CD4-positive, alpha-beta T cell treated with Interleukin-17A for 1 hour (primary cell): ENCODE measurements around the gene CMC2.
A peak's percentile ranks its signal among the peaks of the same experiment; 100 is the strongest.

Source experiments
- DNase-seq: peaks from one replicate; pipeline ENCODE4 v3.0.0-alpha.2; 2020

Gene CMC2

GRCh38 chr16:81006813-81007695 lies at the start of gene CMC2, which contains the start of gene CENPN:
CMC2 (minus strand) TSS chr16:81006885; CDS start chr16:80997394, 9,491 bp downstream.
CENPN (plus strand) TSS chr16:81007214; CDS start chr16:81011940, 4,726 bp downstream.
- peak; percentile 99 for DNase-seq

- no peak for DNase-seq
Observed at GRCh38 chr16:81053761-81054160, 47.1 kb upstream of the CMC2 start.

DNA sequence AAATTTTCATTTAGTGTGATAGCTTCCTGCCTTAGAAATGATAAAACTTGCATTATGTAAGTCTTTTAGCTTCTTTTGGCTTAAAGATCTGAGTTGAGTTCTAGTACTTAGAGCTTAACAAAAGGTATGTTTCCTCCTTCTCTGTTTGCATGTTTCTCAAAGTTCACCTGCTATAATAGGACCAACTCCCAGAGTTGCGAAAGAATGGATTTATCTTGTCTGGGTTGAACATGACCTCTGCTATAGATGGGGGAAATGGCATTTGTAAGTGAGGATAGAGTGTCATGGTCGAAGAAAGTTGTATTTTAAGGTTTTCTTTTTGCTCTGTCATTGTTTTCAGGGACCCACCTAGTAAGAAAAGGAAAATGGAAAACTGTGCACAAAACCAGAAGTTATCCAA lies 36.1 kb upstream of the CMC2 start:
- no peak for DNase-seq

- DNase-seq = no peak
Observed at GRCh38 chr16:81041696-81042095, 35.0 kb upstream of the CMC2 start.

DNA sequence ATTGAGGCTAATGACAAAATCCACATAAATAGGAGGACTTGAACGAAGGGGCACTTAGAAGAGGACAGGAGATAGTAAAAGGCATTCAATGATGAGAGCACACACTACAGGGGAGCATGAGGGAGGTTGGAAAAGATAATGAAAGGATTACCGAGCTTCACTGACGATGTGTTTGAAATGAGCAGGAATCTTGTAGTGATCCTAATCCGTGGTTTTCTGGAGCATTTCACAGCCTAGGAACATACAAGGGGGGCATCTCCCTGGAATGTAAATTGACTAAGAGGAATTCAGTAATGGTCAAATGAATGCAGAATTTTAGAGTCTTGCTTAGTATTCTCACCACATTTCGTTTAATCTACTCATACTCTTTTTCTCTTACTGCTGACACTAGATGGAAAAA lies 34.2 kb upstream of the CMC2 start:
- DNase-seq = no peak

DNA sequence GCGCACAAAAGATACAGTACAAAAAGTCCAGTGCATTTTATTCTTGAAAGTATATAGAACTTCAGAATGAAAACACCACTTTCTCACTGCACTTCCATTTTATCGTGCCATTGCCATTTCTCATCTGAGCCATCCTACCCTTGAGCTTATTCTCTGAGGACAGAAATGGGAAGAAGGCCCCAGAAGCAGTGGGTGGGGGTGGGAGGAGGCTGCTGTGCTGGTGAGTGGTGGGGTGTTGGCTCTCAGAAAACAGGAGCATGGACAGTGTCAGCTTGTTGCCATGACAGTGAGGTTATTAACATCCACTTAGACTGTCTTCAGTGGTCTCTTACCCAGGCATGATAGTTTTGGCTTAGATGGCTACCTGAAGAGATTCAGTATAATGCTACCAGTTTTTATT lies 33.4 kb upstream of the CMC2 start:
- DNase-seq = no peak

DNA sequence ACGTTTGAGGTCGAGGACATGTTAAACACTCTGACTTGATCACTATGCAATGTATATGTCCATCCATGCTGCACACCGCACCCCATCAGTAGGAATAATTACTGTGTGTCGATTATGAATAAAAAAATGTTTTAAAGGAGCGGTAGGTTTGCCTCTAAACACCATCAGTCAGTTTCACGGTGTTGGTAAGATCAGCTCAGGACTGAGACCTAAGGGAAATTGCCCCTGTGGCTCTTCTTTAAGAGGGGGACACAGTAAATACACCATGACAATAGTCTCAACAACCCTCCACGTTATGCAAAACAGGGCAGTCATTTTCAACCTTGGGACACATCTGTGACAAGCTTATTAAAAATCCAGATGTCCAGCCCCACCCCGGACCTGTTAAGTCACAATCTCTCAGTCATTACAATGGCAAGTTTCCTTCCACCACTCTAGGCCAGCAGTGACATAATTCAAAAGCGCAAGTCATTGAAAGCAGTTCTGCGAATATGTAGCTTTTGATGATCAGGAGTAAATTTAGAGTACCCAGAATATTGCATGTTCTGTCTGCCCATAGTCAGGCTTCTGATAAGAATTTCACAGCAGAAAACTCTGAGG lies 30.2 kb upstream of the CMC2 start:
- no peak for DNase-seq

GRCh38 chr16:81035975-81036750 lies 29.5 kb upstream of the CMC2 start:
- peak; percentile 56 for DNase-seq

DNA sequence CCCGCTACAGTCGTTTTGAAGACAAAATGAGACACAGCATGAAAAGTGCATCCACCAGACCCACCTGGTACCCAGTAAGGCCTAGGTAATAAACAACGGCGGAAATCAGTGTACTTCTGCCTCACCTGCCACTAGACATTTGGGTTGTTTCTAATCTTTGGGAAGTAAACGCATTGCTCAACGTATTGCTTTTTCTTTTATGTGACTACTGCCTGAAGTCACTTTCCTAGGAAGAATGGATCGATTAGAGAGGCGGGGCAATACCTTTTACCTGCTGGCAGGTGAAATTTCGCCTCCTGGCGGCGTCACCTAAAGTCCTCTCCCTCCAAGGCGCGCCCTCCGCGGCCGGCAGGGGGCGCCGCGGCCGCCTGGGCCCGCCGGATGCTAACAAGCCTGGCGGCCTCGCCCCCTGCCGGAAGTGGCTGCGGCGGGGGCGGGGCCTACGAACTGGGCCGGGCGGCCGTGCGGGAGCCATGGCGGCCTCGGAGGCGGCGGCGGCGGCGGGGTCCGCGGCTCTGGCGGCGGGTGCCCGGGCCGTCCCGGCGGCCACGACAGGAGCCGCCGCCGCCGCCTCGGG lies 28.8 kb upstream of the CMC2 start, which contains the start of gene ATMIN:
Gene ATMIN, plus strand, starts transcription at position 445 of the 577 bp plus-strand sequence. Its CDS starts 29 bp downstream, at position 474.
- DNase-seq = peak; percentile 90

- no peak for DNase-seq
Observed at GRCh38 chr16:81029930-81030604, 23.4 kb upstream of the CMC2 start.

DNA sequence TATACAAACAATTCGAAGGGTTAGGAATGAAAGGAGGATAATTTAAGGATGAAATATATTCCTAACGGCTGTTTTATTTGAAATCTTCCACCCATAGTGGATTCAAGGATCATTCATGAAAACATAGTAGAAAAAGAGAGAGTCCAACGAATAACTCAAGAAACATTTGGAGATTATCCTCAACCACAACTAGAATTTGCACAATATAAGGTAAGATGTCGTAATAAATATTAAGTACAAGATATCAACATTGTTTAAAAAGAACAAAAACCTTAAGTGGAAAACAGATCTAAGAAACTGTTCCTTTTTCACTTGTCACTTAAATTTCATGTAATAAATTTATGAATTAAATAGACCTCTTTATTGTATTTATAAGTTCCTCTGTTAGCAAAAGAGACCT lies 19.7 kb upstream of the CMC2 start:
- DNase-seq = no peak

- DNase-seq = no peak
Observed at GRCh38 chr16:81018496-81018895, 11.8 kb upstream of the CMC2 start.

DNA sequence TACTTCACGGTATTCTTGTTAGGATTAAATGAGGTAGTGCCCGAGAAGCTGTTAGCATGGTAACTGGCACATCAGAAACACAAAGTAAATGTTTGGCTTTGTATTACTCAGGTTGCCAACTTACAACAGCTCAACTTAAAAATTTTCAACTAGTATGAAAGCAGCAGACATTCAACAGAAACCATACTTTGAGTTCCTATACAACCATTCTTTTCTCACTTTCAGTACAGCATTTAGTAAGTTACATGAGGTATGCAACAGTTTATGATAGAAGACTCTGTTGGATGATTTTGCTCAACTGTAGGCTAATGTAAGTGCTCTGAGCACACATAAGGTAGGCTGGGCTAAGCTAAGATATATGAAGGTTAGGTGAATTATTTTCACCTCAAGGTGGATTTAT lies 8.0 kb upstream of the CMC2 start:
- no peak for DNase-seq

DNA sequence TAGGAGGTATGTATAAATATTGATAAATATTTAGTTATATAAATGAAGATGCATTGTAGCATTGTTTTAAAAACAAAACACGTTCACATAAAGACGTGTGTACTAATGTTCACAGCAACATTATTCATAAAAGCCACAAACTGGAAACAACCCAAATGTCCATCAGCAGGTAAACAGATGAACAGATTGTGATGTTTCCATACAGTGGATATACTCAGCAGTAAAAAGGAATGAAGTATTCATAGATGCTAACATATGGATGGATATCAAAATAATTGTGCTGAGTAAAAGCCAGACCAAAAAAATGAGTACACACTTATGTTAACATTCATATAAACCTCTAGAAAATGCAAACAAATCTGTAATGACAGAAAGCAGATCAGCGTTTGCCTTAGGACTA lies 6.3 kb upstream of the CMC2 start:
- no peak for DNase-seq

- no peak for DNase-seq
Observed at GRCh38 chr16:81008505-81008789, 1.8 kb upstream of the CMC2 start.

DNA sequence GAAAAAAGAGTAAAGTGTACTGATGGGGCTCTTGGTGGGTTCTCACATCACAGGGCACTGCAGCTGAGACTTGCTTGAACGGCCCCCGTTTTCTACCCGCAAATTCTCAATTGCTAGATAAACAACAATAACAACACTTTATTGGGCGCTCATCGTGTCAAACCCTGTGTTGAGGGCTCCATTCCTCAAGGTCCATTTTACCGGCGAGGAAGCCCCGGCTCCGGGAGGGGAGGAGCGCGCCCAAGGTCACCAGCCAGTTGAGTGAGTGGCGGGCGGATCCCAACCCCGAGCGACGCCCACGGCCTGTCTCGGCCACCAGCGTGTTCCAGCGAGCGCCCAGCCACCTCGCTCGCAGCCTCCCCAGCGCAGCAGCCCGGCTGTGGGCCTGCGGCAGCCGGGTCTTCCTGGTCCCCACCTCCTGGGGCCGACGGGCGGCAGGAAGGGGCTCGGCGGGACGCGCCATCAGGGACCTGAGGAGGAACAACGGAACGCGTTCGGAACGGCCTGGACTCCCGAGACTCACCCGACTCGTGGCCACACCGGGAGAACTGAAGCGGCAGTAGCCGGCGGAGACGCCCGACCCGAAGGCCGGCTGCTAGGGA lies 373 bp downstream of the CMC2 start:
- DNase-seq = peak; percentile 76

DNA sequence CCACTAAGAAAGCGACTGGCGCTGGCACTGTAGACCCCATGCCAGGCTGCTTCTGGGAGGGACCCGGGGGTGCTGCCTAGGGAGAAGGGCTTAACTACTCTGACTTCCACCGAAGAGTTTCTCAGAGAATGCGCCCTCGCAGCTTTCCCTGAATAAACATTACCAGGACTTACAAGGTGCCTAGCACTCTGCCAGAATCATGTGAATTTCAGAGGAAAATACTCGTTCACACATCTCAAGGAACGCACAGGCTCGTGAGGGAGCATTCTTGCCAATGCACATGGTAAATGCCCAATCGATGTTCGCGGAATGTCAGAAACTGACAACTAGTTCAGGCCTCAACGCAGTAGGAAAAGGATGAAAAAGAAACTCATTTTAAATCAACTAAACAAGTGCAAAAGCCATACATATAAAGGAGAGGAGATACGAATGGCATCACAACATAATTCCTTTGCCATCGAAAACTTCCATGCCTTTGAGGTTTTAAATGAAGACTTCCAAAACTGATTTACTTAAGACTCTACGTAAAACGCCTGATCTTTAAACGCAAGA lies 999 bp downstream of the CMC2 start:
- DNase-seq = no peak

- DNase-seq = peak; percentile 81
Observed at GRCh38 chr16:81004646-81005353, 1.9 kb downstream of the CMC2 start.

DNA sequence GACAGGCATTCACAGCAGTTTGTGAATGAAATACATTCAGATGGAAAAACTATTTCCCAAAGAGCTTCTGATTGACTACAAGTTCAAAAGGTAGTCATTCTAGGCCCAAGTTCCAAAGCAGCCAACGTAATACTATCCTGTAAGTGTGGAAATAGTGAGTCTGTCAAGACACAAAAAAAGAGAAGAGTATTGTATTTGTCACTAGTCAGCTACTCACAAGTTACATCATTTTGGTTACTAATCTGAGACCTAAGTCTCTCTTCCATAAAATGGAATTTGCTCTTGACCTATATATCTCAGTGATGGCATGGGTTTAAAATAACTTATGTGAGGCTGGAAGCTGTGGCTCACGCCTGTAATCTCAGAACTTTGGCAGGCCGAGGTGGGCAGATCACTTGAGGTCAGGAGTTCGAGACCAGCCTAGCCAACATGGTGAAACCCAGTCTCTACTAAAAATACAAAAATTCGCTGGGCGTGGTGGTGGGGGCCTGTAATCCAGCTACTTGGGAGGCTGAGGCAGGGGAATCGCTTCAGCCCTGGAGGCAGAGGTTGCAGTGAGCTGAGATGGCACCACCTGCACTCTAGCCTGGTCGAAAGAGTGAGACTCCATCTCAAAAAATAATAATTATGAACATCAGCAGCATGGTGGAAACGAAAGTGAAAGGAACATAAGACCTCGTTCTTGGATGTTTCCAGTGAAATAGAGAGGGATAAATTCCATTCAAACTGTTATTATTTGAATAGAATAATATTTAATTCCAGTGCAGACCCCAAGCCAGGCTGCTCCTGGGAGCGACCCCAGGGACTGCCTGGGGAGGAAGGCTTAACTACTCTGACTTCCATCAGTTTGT lies 2.9 kb downstream of the CMC2 start:
- DNase-seq = peak; percentile 31

DNA sequence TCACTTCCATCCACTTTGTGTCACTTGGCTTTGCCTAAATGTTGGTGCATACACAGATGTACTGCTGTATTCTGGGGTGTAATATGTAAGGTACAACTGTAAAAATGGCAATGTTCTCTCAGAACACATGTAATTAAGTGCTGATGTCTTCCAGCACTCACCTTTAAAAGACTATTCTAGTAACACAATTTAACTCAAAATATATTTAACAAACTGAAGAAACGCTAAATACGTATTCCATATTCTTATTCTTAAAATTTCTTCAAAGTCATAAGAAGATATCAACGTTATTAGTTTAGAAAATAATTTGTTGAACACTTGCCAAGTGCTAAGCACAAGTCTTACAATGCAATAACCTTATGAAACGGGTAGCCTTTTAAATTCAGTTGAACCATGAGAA lies 3.6 kb downstream of the CMC2 start:
- no peak for DNase-seq
